Measurements from ENCODE around the gene TXLNG. TPM values are rescaled to one million over a fixed set of nuclear protein-coding genes. Genes with fewer than 3 reads are reported as not detected.

The TXLNG gene
- total RNA-seq: 10 to 100 TPM; 16.4 to 24.0 (median 17.9) TPM
- 14.9 TPM for total RNA-seq (2013)
- 39.0 to 234 (median 92.6) reads per million in 29 experiments for total RNA-seq

- ChIA-PET CTCF (no interaction called here), POLR2A (interaction anchor here in 1 of 2 donors (0.7 kb wide), 1 partner anchor 958 kb away, joined by 4 read pairs; no protein-coding TSS in a partner anchor)
- Histone ChIP-seq H3K27ac (ENCODE audit: low read length) (peak within 1 kb of the TSS; percentile 79), H3K4me3 (ENCODE audit: control insufficient read depth in 1 of 2, extremely low read depth in 1 of 2, low read length in 1 of 2) (peak within 1 kb of the TSS; percentile 65 to 77), H3K36me3 (ENCODE audit: control insufficient read depth in 2 of 2, extremely low read depth in 1 of 2, insufficient read depth in 1 of 2, low read length in 1 of 2) (peaks cover 0 to 3% of the 10 kb centered on the region in 2 donors), H3K4me1 (ENCODE audit: control insufficient read depth in 1 of 2, extremely low read depth in 1 of 2, insufficient read depth in 2 of 2, low read length in 2 of 2) (peaks cover 5 to 10% of the 10 kb centered on the region in 2 experiments), H3K9me3 (no peaks in the 10 kb centered on the region), H3K27me3 (replicated peaks in 1 of 2; ENCODE audit: control insufficient read depth in 2 of 2, extremely low read depth in 1 of 2, insufficient read depth in 2 of 2, low read length in 1 of 2) (no peaks in the 10 kb centered on the region)
- Mint-ChIP-seq H3K27me3 (no peaks in the 10 kb centered on the region), H3K4me3 (peak within 1 kb of the TSS; percentile 89 to 97 (median 96)), H3K9me3 (no peaks in the 10 kb centered on the region), H3K27ac (peak within 1 kb of the TSS; percentile 90), H3K36me3 (no peaks in the 10 kb centered on the region), H3K4me1 (peaks cover 21 to 34% (median 34%) of the 10 kb centered on the region in 3 donors)
- 0% methylated on average over 25 of the region's 59 CpGs for WGBS (ENCODE audit: insufficient coverage)
- peak; percentile 86 to 98 (median 93) for DNase-seq
- ATAC-seq (replicated peaks in 1 of 4): peak; percentile 92 to 94 (median 93)
Measured at GRCh38 chrX:16786139-16786790, at the start of gene TXLNG. TSS of gene TXLNG (plus strand) at chrX:16786466. CDS start at chrX:16786488, 22 bp downstream.

GRCh38 chrX:16737024-16737423, 49.2 kb upstream of the TXLNG start:
- H3K27me3 ChIP-seq (replicated peaks in 1 of 2; ENCODE audit: control insufficient read depth in 2 of 2, extremely low read depth in 1 of 2, insufficient read depth in 2 of 2, low read length in 1 of 2): no peaks in the 10 kb centered on the region
- no peak overlapping the region for H3K4me3 ChIP-seq (ENCODE audit: control insufficient read depth in 1 of 2, extremely low read depth in 1 of 2, low read length in 1 of 2)
- Mint-ChIP-seq H3K27me3 (no peaks in the 10 kb centered on the region), H3K27ac (no peak overlapping the region), H3K4me1 (peaks cover 4 to 13% (median 6%) of the 10 kb centered on the region in 3 donors), H3K4me3 (no peak overlapping the region), H3K36me3 (peaks cover 21% of the 10 kb centered on the region), H3K9me3 (no peaks in the 10 kb centered on the region)
- DNase-seq (no peak), ATAC-seq (replicated peaks in 1 of 4) (no peak)
- no peak overlapping the region for H3K27ac ChIP-seq (ENCODE audit: low read length)
- no CpG with 5 or more reads among the region's 5 CpGs for WGBS (ENCODE audit: insufficient coverage)
- CTCF ChIA-PET: no interaction called here
- no peaks in the 10 kb centered on the region for H3K4me1 ChIP-seq (ENCODE audit: control insufficient read depth in 1 of 2, extremely low read depth in 1 of 2, insufficient read depth in 2 of 2, low read length in 2 of 2)
- H3K9me3 ChIP-seq: no peaks in the 10 kb centered on the region
- peaks cover 8 to 21% of the 10 kb centered on the region in 2 donors for H3K36me3 ChIP-seq (ENCODE audit: control insufficient read depth in 2 of 2, extremely low read depth in 1 of 2, insufficient read depth in 1 of 2, low read length in 1 of 2)
- POLR2A ChIA-PET: no interaction called here

- POLR2A ChIA-PET: interaction anchor here (0.6 kb wide), 2 partner anchors 19 to 101 kb away, joined by 6 read pairs; no protein-coding TSS in a partner anchor
- Mint-ChIP-seq H3K36me3 (peaks cover 25% of the 10 kb centered on the region), H3K9me3 (no peaks in the 10 kb centered on the region), H3K4me1 (peaks cover 0 to under 1% (median 0%) of the 10 kb centered on the region in 3 donors), H3K27me3 (no peaks in the 10 kb centered on the region), H3K27ac (no peak overlapping the region), H3K4me3 (no peak overlapping the region)
- Histone ChIP-seq H3K9me3 (no peaks in the 10 kb centered on the region), H3K27ac (ENCODE audit: low read length) (no peak overlapping the region), H3K4me3 (ENCODE audit: control insufficient read depth in 1 of 2, extremely low read depth in 1 of 2, low read length in 1 of 2) (no peak overlapping the region), H3K36me3 (ENCODE audit: control insufficient read depth in 2 of 2, extremely low read depth in 1 of 2, insufficient read depth in 1 of 2, low read length in 1 of 2) (peaks cover 8 to 29% of the 10 kb centered on the region in 2 donors), H3K27me3 (replicated peaks in 1 of 2; ENCODE audit: control insufficient read depth in 2 of 2, extremely low read depth in 1 of 2, insufficient read depth in 2 of 2, low read length in 1 of 2) (no peaks in the 10 kb centered on the region), H3K4me1 (ENCODE audit: control insufficient read depth in 1 of 2, extremely low read depth in 1 of 2, insufficient read depth in 2 of 2, low read length in 2 of 2) (no peaks in the 10 kb centered on the region)
- CTCF ChIA-PET: interaction anchor here in 1 of 2 donors (0.5 kb wide), 1 partner anchor 65 kb away, joined by 4 read pairs; no protein-coding TSS in a partner anchor
- no peak for DNase-seq
- ATAC-seq (replicated peaks in 1 of 4): no peak
- 100% methylated on average over 3 of the region's 6 CpGs for WGBS (ENCODE audit: insufficient coverage)
Measured at GRCh38 chrX:16739574-16739973, 46.7 kb upstream of the TXLNG start.

GRCh38 chrX:16743604-16744325, 42.5 kb upstream of the TXLNG start:
- H3K4me1 ChIP-seq (ENCODE audit: control insufficient read depth in 1 of 2, extremely low read depth in 1 of 2, insufficient read depth in 2 of 2, low read length in 2 of 2): no peaks in the 10 kb centered on the region
- peaks cover 9 to 27% of the 10 kb centered on the region in 2 donors for H3K36me3 ChIP-seq (ENCODE audit: control insufficient read depth in 2 of 2, extremely low read depth in 1 of 2, insufficient read depth in 1 of 2, low read length in 1 of 2)
- ChIA-PET CTCF (no interaction called here), POLR2A (no interaction called here)
- no peak overlapping the region for H3K4me3 ChIP-seq (ENCODE audit: control insufficient read depth in 1 of 2, extremely low read depth in 1 of 2, low read length in 1 of 2)
- H3K27ac Mint-ChIP-seq: no peak overlapping the region
- H3K9me3 Mint-ChIP-seq: no peaks in the 10 kb centered on the region
- 98% methylated on average over 7 of the region's 12 CpGs for WGBS (ENCODE audit: insufficient coverage)
- H3K9me3 ChIP-seq: no peaks in the 10 kb centered on the region
- H3K27me3 Mint-ChIP-seq: no peaks in the 10 kb centered on the region
- DNase-seq (no peak), ATAC-seq (replicated peaks in 1 of 4) (no peak)
- no peaks in the 10 kb centered on the region for H3K4me1 Mint-ChIP-seq
- no peak overlapping the region for H3K4me3 Mint-ChIP-seq
- H3K27me3 ChIP-seq (replicated peaks in 1 of 2; ENCODE audit: control insufficient read depth in 2 of 2, extremely low read depth in 1 of 2, insufficient read depth in 2 of 2, low read length in 1 of 2): no peaks in the 10 kb centered on the region
- H3K27ac ChIP-seq (ENCODE audit: low read length): no peak overlapping the region
- peaks cover 16% of the 10 kb centered on the region for H3K36me3 Mint-ChIP-seq

DNA sequence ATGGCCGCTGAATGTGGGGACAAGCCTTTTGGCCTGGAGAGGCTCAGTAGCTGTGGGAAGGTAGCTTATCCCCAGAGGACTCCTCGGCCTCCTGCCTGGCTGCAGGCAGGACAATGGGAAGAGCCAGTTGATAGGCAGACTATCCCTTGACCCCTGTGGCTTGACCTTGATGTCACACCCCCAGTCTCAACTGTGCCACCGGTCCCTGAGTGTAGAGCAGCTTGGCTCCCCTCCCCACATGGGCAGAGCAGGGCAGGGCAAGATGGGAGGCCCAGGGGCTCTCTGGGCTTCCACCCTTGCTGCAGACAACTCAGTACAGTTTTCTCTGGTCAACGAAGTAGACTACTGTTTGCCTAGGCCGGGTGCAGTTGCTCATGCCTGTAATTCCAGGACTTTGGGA, 41.2 kb upstream of the TXLNG start:
- no peaks in the 10 kb centered on the region for H3K27me3 Mint-ChIP-seq
- peaks cover 19% of the 10 kb centered on the region for H3K36me3 Mint-ChIP-seq
- H3K27me3 ChIP-seq (replicated peaks in 1 of 2; ENCODE audit: control insufficient read depth in 2 of 2, extremely low read depth in 1 of 2, insufficient read depth in 2 of 2, low read length in 1 of 2): no peaks in the 10 kb centered on the region
- no peaks in the 10 kb centered on the region for H3K9me3 Mint-ChIP-seq
- CTCF ChIA-PET: interaction anchor here in 1 of 2 donors (0.6 kb wide), 1 partner anchor 67 kb away, joined by 3 read pairs; no protein-coding TSS in a partner anchor
- H3K4me3 Mint-ChIP-seq: no peak overlapping the region
- H3K27ac ChIP-seq (ENCODE audit: low read length): no peak overlapping the region
- WGBS (ENCODE audit: insufficient coverage): no CpG with 5 or more reads among the region's 5 CpGs
- no peak overlapping the region for H3K27ac Mint-ChIP-seq
- H3K9me3 ChIP-seq: no peaks in the 10 kb centered on the region
- POLR2A ChIA-PET: interaction anchor here (0.7 kb wide), 2 partner anchors 9 to 22 kb away, joined by 3 to 4 read pairs; no protein-coding TSS in a partner anchor
- ATAC-seq (replicated peaks in 1 of 4): peak in 1 of 4 experiments; percentile 28
- H3K36me3 ChIP-seq (ENCODE audit: control insufficient read depth in 2 of 2, extremely low read depth in 1 of 2, insufficient read depth in 1 of 2, low read length in 1 of 2): peaks cover 14 to 27% of the 10 kb centered on the region in 2 donors
- H3K4me1 ChIP-seq (ENCODE audit: control insufficient read depth in 1 of 2, extremely low read depth in 1 of 2, insufficient read depth in 2 of 2, low read length in 2 of 2): no peaks in the 10 kb centered on the region
- H3K4me1 Mint-ChIP-seq: no peaks in the 10 kb centered on the region
- no peak for DNase-seq
- H3K4me3 ChIP-seq (ENCODE audit: control insufficient read depth in 1 of 2, extremely low read depth in 1 of 2, low read length in 1 of 2): no peak overlapping the region

GRCh38 chrX:16745659-16746058, 40.6 kb upstream of the TXLNG start:
- no peaks in the 10 kb centered on the region for H3K27me3 ChIP-seq (replicated peaks in 1 of 2; ENCODE audit: control insufficient read depth in 2 of 2, extremely low read depth in 1 of 2, insufficient read depth in 2 of 2, low read length in 1 of 2)
- H3K9me3 Mint-ChIP-seq: no peaks in the 10 kb centered on the region
- no peaks in the 10 kb centered on the region for H3K27me3 Mint-ChIP-seq
- POLR2A ChIA-PET: interaction anchor here (0.7 kb wide), 2 partner anchors 9 to 22 kb away, joined by 3 to 4 read pairs; no protein-coding TSS in a partner anchor
- no CpG with 5 or more reads among the region's 5 CpGs for WGBS (ENCODE audit: insufficient coverage)
- H3K36me3 Mint-ChIP-seq: peaks cover 21% of the 10 kb centered on the region
- no peak overlapping the region for H3K27ac ChIP-seq (ENCODE audit: low read length)
- H3K9me3 ChIP-seq: no peaks in the 10 kb centered on the region
- H3K36me3 ChIP-seq (ENCODE audit: control insufficient read depth in 2 of 2, extremely low read depth in 1 of 2, insufficient read depth in 1 of 2, low read length in 1 of 2): peaks cover 15 to 27% of the 10 kb centered on the region in 2 donors
- ATAC-seq (replicated peaks in 1 of 4) (no peak), DNase-seq (no peak)
- H3K27ac Mint-ChIP-seq: no peak overlapping the region
- no peak overlapping the region for H3K4me3 ChIP-seq (ENCODE audit: control insufficient read depth in 1 of 2, extremely low read depth in 1 of 2, low read length in 1 of 2)
- no peak overlapping the region for H3K4me3 Mint-ChIP-seq
- CTCF ChIA-PET: no interaction called here
- no peaks in the 10 kb centered on the region for H3K4me1 ChIP-seq (ENCODE audit: control insufficient read depth in 1 of 2, extremely low read depth in 1 of 2, insufficient read depth in 2 of 2, low read length in 2 of 2)
- no peaks in the 10 kb centered on the region for H3K4me1 Mint-ChIP-seq
